Astrocyte (in vitro differentiated cells and primary cell): ENCODE measurements around the gene NMT1.

Experiments
- CTCF ChIP-seq: IDR thresholded peaks from 2 replicates; pipeline ENCODE4 v1.5.1; 2011; ENCODE audit warnings: low read depth, mild to moderate bottlenecking, inconsistent platforms, low read length, moderate library complexity; ENCODE audit not compliant: insufficient read depth
- EZH2 ChIP-seq: IDR thresholded peaks from 2 replicates; pipeline ENCODE4 v1.6.1; 2012; ENCODE audit warnings: mild to moderate bottlenecking, low read length, inconsistent platforms; ENCODE audit not compliant: insufficient read depth

GRCh38 chr17:45144199-45145034 lies 83.3 kb downstream of the NMT1 start:
- no peak for TF ChIP-seq CTCF
- TF ChIP-seq EZH2 = no peak
